Measurements from ENCODE around the gene TMEM52. TPM values are rescaled to one million over a fixed set of nuclear protein-coding genes. Genes with fewer than 3 reads are reported as not detected.
A peak's percentile ranks its signal among the peaks of the same experiment; 100 is the strongest.
"Not testable (repeated sequence)": the region's sequence is repeated elsewhere in the genome, so short reads cannot be mapped to it uniquely, and the experiment has no call there.

The TMEM52 gene
- total and polyA plus RNA-seq, 9 of the 15 experiments (the other 6 are each of a cell fraction or from before 2014, with no cell fraction given): 0.37 to 22.5 (median 6.8) TPM

DNA sequence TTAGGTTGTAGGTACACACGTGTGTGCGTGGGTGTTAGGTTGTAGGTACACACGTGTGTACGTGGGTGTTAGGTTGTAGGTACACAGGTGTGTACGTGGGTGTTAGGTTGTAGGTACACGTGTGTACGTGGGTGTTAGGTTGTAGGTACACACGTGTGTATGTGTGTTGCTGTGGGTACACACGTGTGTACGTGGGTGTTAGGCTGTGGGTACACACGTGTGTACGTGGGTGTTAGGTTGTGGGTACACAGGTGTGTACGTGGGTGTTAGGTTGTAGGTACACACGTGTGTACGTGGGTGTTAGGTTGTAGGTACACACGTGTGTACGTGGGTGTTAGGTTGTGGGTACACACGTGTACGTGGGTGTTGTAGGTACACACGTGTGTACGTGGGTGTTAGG, 15.8 kb upstream of the TMEM52 start:
- H4K20me1 ChIP-seq (replicated peaks; ENCODE audit: control insufficient read depth, insufficient read depth, low read length); FAIRE-seq; H3K9ac ChIP-seq (ENCODE audit: insufficient read depth in 1 of 2, low read depth in 2 of 2, low read length in 2 of 2); intact Hi-C loops (cut with micrococcal nuclease); H2AFZ ChIP-seq (ENCODE audit: low read depth, low read length); CTCF ChIA-PET (ENCODE audit: low intra/inter-chr PET ratio); H3K4me3 ChIP-seq; DNase-seq (ENCODE audit: extremely low read depth in 1 of 4, low spot score in 3 of 4); POLR2A ChIA-PET; H3K27ac ChIP-seq (ENCODE audit: extremely low read depth, low read depth, low read length); in situ Hi-C loops (cut with MboI); H3K79me2 ChIP-seq (ENCODE audit: control insufficient read depth, insufficient read depth, low read length); H3K9me1 ChIP-seq (ENCODE audit: control insufficient read depth, insufficient read depth, low read length); H3K4me2 ChIP-seq (ENCODE audit: insufficient read depth, low read length); ATAC-seq; H3K9me3 ChIP-seq (replicated peaks; ENCODE audit: control insufficient read depth, insufficient read depth, low read depth, low read length); H3K36me3 ChIP-seq (ENCODE audit: control insufficient read depth, insufficient read depth, low read length); BruUV-seq (replicated peaks): not testable (repeated sequence)
- WGBS (ENCODE audit: insufficient coverage, low coverage, missing lambda C conversion rate): 3% methylated on average over 4 of the region's 21 CpGs
- Histone ChIP-seq H3K4me1 (replicated peaks in 1 of 2; ENCODE audit: control insufficient read depth in 2 of 2, insufficient read depth in 2 of 2, low read length in 2 of 2) (peaks cover 0 to 14% of the 10 kb centered on the region in 2 experiments; a peak in 1 of 5 replicates), H3K27me3 (ENCODE audit: control insufficient read depth in 2 of 2, insufficient read depth in 2 of 2, low read length in 2 of 2) (peaks cover 17 to 61% of the 10 kb centered on the region in 2 experiments; a peak in 4 of 5 replicates)

DNA sequence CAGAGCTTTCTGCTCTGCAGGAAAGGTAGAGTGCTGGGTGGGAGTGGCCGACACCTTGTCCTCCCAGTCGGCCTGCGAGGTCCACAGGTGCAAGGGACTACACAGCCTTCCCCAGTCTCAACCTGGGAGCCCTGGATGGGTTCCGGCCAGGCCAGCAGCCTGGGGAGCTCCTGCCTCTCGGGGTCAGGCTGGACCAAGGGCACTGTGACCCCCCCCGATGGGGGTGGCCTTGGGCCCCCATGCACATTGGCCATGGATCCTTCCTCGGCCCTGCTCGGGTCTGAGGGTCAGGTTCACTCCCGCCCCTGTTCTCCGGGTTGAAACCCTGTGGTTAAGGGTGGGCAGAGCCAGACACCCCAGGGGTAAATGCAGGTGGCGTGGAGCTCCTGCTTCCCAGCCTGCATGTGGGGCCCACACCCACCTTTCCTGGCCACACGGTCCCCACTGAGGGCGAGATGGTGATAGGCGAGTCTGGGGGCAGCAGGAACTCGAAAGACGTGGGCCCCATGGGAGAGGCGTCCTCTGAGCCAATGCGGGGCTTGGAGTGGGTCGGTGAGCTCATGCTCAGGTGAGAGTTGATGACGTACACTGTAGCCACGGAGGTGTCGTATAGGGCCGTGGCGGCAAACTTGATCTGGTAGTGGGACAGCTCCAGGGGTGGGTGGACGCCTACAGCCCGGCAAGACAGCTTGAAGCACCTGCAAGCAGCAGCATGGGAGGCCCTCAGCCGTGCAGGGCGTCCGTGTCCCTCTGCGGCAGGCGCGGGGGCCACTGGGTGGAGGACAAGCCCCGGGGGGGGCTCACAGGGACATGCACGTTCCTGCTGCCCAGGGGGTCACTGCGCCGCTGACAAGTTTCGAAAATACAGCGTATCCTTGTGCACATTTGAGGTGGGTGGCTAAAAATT, 10.8 kb upstream of the TMEM52 start:
- Histone ChIP-seq H4K20me1 (replicated peaks; ENCODE audit: control insufficient read depth, insufficient read depth, low read length) (peaks cover 3% of the 10 kb centered on the region; the same call in 1 of the 2 replicates), H3K9me3 (replicated peaks; ENCODE audit: control insufficient read depth, insufficient read depth, low read depth, low read length) (peaks cover 9% of the 10 kb centered on the region; the same call in 1 of the 2 replicates), H3K36me3 (ENCODE audit: control insufficient read depth, insufficient read depth, low read length) (no peaks in the 10 kb centered on the region), H3K9ac (ENCODE audit: insufficient read depth in 1 of 2, low read depth in 2 of 2, low read length in 2 of 2) (0 out of 4 replicates have a peak overlapping the region, but pooled peaks of 1 of the 2 experiments have one; percentile 8), H3K79me2 (ENCODE audit: control insufficient read depth, insufficient read depth, low read length) (no peaks in the 10 kb centered on the region), H3K27ac (ENCODE audit: extremely low read depth, low read depth, low read length) (no peak overlapping the region), H3K9me1 (ENCODE audit: control insufficient read depth, insufficient read depth, low read length) (no peaks in the 10 kb centered on the region), H3K4me3 (no peak overlapping the region), H3K4me2 (ENCODE audit: insufficient read depth, low read length) (no peak overlapping the region), H3K27me3 (ENCODE audit: control insufficient read depth in 2 of 2, insufficient read depth in 2 of 2, low read length in 2 of 2) (peaks cover 18 to 72% of the 10 kb centered on the region in 2 experiments; a peak in 3 of 5 replicates), H2AFZ (ENCODE audit: low read depth, low read length) (no peak overlapping the region), H3K4me1 (replicated peaks in 1 of 2; ENCODE audit: control insufficient read depth in 2 of 2, insufficient read depth in 2 of 2, low read length in 2 of 2) (peaks cover 0 to 46% of the 10 kb centered on the region in 2 experiments; a peak in 1 of 5 replicates)
- FAIRE-seq: no peak
- no peak for DNase-seq (ENCODE audit: extremely low read depth in 1 of 4, low spot score in 3 of 4)
- WGBS (ENCODE audit: insufficient coverage, low coverage, missing lambda C conversion rate): 8% methylated on average over 38 of the region's 38 CpGs
- ChIA-PET CTCF (ENCODE audit: low intra/inter-chr PET ratio) (no interaction called here), POLR2A (interaction anchor here (1.1 kb wide), 1 partner anchor 266 kb away, joined by 4 read pairs; no protein-coding TSS in a partner anchor)
- no TSS peak for BruUV-seq (replicated peaks)
- intact Hi-C loops (cut with micrococcal nuclease) (no loop called here), in situ Hi-C loops (cut with MboI) (no loop called here)
- peak; percentile 25 for ATAC-seq
- no peak for TF ChIP-seq EP300 (IDR thresholded peaks at IDR 0.05; ENCODE audit: low read length)
- peak; percentile 9 for TF ChIP-seq PRDM10 (IDR thresholded peaks at IDR 0.05; ENCODE audit: partially characterized antibody)

Data from K562 (cell line).